CD8-positive, alpha-beta memory T cell (primary cell): ENCODE measurements around the gene CARNS1. TPM values are rescaled to one million over a fixed set of nuclear protein-coding genes. Genes with fewer than 3 reads are reported as not detected.
A peak's percentile ranks its signal among the peaks of the same experiment; 100 is the strongest.

ENCODE experiments used
- CTCF ChIA-PET: fragments of 350-600 bp; sonication (Branson Sonifier 250); formaldehyde crosslinking; loops from one replicate; lab custom pipeline; 2021; ENCODE audit warnings: antibody characterized with exemption; lab: Charles Lee
- POLR2A ChIA-PET: fragments of 350-600 bp; sonication (Branson Sonifier 250); formaldehyde crosslinking; loops from one replicate; lab custom pipeline; 2021; ENCODE audit warnings: antibody characterized with exemption; lab: Charles Lee
- DNase-seq, 5 donors: peaks; one replicate each; pipeline versions ENCODE4 v3.0.0 to v3.0.0-alpha.2; 2020 to 2022; ENCODE audit warnings: mixed read lengths in 1 of 5
- H3K27ac ChIP-seq: one replicate; pipeline ENCODE4 v1.7.0; 2013; ENCODE audit warnings: low read depth, mild to moderate bottlenecking, low read length, moderate library complexity
- H3K27me3 ChIP-seq: 2 replicates; pipeline ENCODE4 v1.7.0; 2013; ENCODE audit warnings: low read length, mild to moderate bottlenecking; ENCODE audit not compliant: insufficient read depth, poor library complexity, severe bottlenecking
- H3K36me3 ChIP-seq: 2 replicates; pipeline ENCODE4 v1.7.0; 2013; ENCODE audit warnings: mild to moderate bottlenecking, low read length, moderate library complexity; ENCODE audit not compliant: insufficient read depth
- H3K4me1 ChIP-seq: 2 replicates; pipeline ENCODE4 v1.7.0; 2013; ENCODE audit warnings: mild to moderate bottlenecking, low read length, moderate library complexity; ENCODE audit not compliant: insufficient read depth
- H3K4me3 ChIP-seq: 2 replicates; pipeline ENCODE4 v1.7.0; 2013; ENCODE audit warnings: mild to moderate bottlenecking, low read length
- H3K9me3 ChIP-seq: 2 replicates; pipeline ENCODE4 v1.7.0; 2013; ENCODE audit warnings: mild to moderate bottlenecking, low read length
- H3K27ac Mint-ChIP-seq, 8 donors: one replicate each; pipeline ENCODE4 v1.8.0; 2020 to 2021; ENCODE audit warnings: mixed read lengths in 8 of 8, mild to moderate bottlenecking in 6 of 8, inconsistent platforms in 3 of 8, moderate library complexity in 3 of 8
- H3K27me3 Mint-ChIP-seq, 2 donors: one replicate each; pipeline ENCODE4 v1.8.0; 2020 to 2021; ENCODE audit warnings: mixed read lengths in 2 of 2, mild to moderate bottlenecking in 1 of 2, moderate library complexity in 1 of 2
- H3K36me3 Mint-ChIP-seq, 3 donors: one replicate each; pipeline ENCODE4 v1.8.0; 2020 to 2021; ENCODE audit warnings: mixed read lengths in 3 of 3, inconsistent platforms in 1 of 3, mild to moderate bottlenecking in 1 of 3
- H3K4me1 Mint-ChIP-seq, 3 donors: one replicate each; pipeline ENCODE4 v1.8.0; 2020 to 2021; ENCODE audit warnings: mixed read lengths in 3 of 3, inconsistent platforms in 1 of 3, mild to moderate bottlenecking in 1 of 3
- H3K4me3 Mint-ChIP-seq, 7 donors: one replicate each; pipeline ENCODE4 v1.8.0; 2020 to 2021; ENCODE audit warnings: mixed read lengths in 7 of 7, mild to moderate bottlenecking in 6 of 7, moderate library complexity in 4 of 7, inconsistent platforms in 2 of 7
- H3K9me3 Mint-ChIP-seq, 5 donors: one replicate each; pipeline ENCODE4 v1.8.0; 2020 to 2022; ENCODE audit warnings: mixed read lengths in 5 of 5, mild to moderate bottlenecking in 3 of 5, moderate library complexity in 2 of 5, inconsistent platforms in 1 of 5
- polyA plus RNA-seq: library from polyadenylated mRNA; unstranded; fragments of 300-500 nt; fragmentation: Illumina TruSeq; gene quantifications from one replicate; pipeline ENCODE4 v1.2.3, GENCODE V29; 2021
- total RNA-seq, 2 experiments: library from RNA; stranded (reverse); gene quantifications; one replicate each; pipeline ENCODE4 v1.2.3, GENCODE V29; 2021

The CARNS1 gene
- total and polyA plus RNA-seq, 3 experiments from 2014 or later, result 1.8 to 2.7 (median 2.0) TPM

DNA sequence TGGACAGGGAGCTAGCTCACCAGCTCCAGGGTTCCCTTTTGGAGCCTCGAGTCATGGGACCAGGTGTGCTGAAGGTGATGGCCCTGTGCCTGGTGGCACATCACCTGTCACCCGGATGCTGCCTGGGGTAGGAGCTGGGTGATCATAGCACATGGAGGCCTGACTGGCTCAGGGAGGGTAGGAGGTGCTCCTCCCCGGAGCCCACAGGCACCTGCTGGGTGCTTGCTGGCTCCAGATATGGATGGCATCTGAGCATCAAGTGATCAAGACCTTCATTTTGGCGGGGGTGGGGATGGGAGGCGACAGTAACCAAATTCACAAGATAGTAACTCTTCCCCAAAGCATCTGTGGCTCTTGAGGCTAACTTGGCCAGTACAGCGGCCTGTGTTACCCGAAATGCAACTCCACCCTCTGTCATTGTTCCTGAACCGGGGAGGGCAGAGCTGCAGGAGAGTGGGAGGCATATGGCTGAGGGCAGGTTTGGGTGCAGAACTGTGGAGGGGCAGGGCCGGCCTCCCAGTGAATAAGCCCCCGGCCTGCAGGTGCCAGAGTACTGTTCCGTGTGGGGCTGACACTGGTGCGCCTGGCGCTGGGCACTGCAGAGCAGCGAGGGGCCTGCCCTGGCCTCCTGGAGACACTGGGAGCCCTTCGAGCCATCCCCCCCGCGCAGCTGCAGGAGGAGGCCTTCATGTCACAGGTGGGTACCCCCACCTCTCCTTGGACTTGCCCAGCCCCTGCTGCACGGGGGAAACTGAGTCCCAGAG, 6.9 kb upstream of the CARNS1 start:
- H3K4me1 ChIP-seq, result peaks cover 90% of the 10 kb centered on the region
- peaks cover 6 to 55% (median 9%) of the 10 kb centered on the region in 3 donors for H3K36me3 Mint-ChIP-seq
- peak overlapping the region; percentile 72 to 98 (median 92) for H3K27ac Mint-ChIP-seq
- ChIA-PET CTCF (interaction anchor here (1.0 to 2.4 kb wide), 14 partner anchors 10 to 57 kb away, joined by 3 to 14 read pairs (median 4); partner anchors contain the start of genes PTPRCAP, RAD9A and RPS6KB2), POLR2A (interaction anchor here (1.0 to 3.8 kb wide), 12 partner anchors 9 to 74 kb away, joined by 3 to 77 read pairs (median 6); partner anchors contain the start of genes AIP, POLD4, PTPRCAP and RAD9A)
- H3K9me3 Mint-ChIP-seq, result no peaks in the 10 kb centered on the region
- H3K27ac ChIP-seq, result peak overlapping the region; percentile 57
- DNase-seq, result peak in 1 of 5 donors; percentile 44
- H3K4me3 Mint-ChIP-seq, result peak overlapping the region; percentile 95 to 99 (median 98)
- H3K9me3 ChIP-seq, result no peaks in the 10 kb centered on the region
- H3K4me3 ChIP-seq, result peak overlapping the region; percentile 82
- H3K27me3 Mint-ChIP-seq, result peaks cover 0 to 2% of the 10 kb centered on the region in 2 donors
- H3K27me3 ChIP-seq, result no peaks in the 10 kb centered on the region
- H3K4me1 Mint-ChIP-seq, result peaks cover 76 to 94% (median 82%) of the 10 kb centered on the region in 3 donors
- H3K36me3 ChIP-seq, result peaks cover 12% of the 10 kb centered on the region

DNA sequence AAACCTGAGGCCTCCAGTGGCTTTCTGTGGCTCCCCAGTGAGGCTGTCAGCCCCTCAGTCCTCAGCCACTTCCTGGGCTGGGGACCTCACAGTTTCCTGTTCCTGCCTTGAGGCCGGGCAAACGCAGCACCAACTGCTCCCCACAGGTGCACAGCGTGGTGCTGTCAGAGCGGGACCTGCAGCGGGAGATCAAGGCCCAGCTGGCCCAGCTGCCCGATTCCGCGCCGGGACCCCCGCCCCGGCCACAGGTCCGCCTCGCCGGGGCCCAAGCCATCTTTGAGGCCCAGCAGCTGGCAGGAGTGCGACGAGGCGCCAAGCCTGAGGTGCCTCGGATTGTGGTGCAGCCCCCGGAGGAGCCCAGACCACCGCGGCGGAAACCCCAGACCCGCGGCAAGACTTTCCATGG, 6.2 kb upstream of the CARNS1 start:
- CTCF ChIA-PET, result interaction anchor here (1.0 to 2.4 kb wide), 13 partner anchors 9 to 58 kb away, joined by 3 to 14 read pairs (median 4); partner anchors contain the start of genes PTPRCAP, RAD9A and RPS6KB2

DNA sequence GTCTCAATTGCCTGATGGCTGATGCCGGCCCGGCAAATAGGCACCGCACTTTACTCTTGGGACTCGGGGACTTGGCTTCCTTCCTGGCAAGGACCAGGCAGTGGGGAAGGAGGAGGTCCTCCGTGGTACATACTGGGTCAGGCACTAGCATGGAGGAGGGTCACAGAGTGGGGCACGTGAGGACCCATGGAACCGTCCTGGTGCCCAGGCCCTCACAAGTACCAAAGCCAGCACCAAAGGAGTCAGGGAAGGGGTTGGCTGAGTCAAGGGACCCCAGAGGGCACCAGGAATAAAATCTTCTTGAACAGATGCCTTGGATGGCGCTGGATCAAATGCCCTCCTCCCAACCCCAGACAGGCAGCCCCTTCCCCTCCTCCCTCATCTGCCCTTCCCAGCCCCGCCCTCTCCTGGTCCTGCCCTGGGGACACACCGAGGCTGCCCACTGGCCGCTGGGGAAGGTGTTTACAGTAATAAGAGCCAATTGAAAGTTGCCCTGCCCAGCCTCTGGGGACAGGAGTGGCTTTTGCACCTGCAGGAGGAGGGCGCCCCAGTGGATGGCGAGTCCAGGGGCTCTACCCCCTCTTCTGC, 5.6 kb upstream of the CARNS1 start:
- Mint-ChIP-seq H3K4me1 (peaks cover 78 to 89% (median 80%) of the 10 kb centered on the region in 3 donors), H3K4me3 (peak overlapping the region; percentile 83 to 99 (median 88)), H3K27ac (peak overlapping the region; percentile 74 to 99 (median 93)), H3K9me3 (no peaks in the 10 kb centered on the region), H3K36me3 (peaks cover 5 to 43% (median 6%) of the 10 kb centered on the region in 3 donors), H3K27me3 (peaks cover 0 to 2% of the 10 kb centered on the region in 2 donors)
- Histone ChIP-seq H3K36me3 (peaks cover 12% of the 10 kb centered on the region), H3K9me3 (no peaks in the 10 kb centered on the region), H3K27me3 (no peaks in the 10 kb centered on the region), H3K4me1 (peaks cover 94% of the 10 kb centered on the region), H3K27ac (peak overlapping the region; percentile 38), H3K4me3 (peak overlapping the region; percentile 82)
- ChIA-PET POLR2A (interaction anchor here (1.2 to 3.8 kb wide), 4 partner anchors 9 to 27 kb away, joined by 5 to 77 read pairs (median 22); partner anchors contain the start of genes PTPRCAP and RAD9A), CTCF (interaction anchor here (1.0 to 1.5 kb wide), 4 partner anchors 18 to 29 kb away, joined by 3 to 7 read pairs (median 3); partner anchors contain the start of genes RAD9A and RPS6KB2)
- DNase-seq, result no peak

More for the DNA sequence above, 6.2 kb upstream of the CARNS1 start:
- Histone ChIP-seq H3K9me3 (no peaks in the 10 kb centered on the region), H3K4me3 (peak overlapping the region; percentile 82), H3K4me1 (peaks cover 93% of the 10 kb centered on the region), H3K36me3 (peaks cover 12% of the 10 kb centered on the region), H3K27ac (peak overlapping the region; percentile 38), H3K27me3 (no peaks in the 10 kb centered on the region)
- H3K27me3 Mint-ChIP-seq, result peaks cover 0 to 2% of the 10 kb centered on the region in 2 donors
- peaks cover 6 to 49% (median 9%) of the 10 kb centered on the region in 3 donors for H3K36me3 Mint-ChIP-seq
- POLR2A ChIA-PET, result interaction anchor here (1.0 to 3.8 kb wide), 10 partner anchors 10 to 74 kb away, joined by 3 to 77 read pairs (median 6); partner anchors contain the start of genes AIP, PTPRCAP, RAD9A and RPS6KB2
- peak overlapping the region; percentile 95 to 99 (median 98) for H3K4me3 Mint-ChIP-seq
- H3K27ac Mint-ChIP-seq, result peak overlapping the region; percentile 45 to 99 (median 92)
- H3K9me3 Mint-ChIP-seq, result no peaks in the 10 kb centered on the region
- DNase-seq, result peak; percentile 62 to 89 (median 83)
- peaks cover 76 to 93% (median 82%) of the 10 kb centered on the region in 3 donors for H3K4me1 Mint-ChIP-seq

DNA sequence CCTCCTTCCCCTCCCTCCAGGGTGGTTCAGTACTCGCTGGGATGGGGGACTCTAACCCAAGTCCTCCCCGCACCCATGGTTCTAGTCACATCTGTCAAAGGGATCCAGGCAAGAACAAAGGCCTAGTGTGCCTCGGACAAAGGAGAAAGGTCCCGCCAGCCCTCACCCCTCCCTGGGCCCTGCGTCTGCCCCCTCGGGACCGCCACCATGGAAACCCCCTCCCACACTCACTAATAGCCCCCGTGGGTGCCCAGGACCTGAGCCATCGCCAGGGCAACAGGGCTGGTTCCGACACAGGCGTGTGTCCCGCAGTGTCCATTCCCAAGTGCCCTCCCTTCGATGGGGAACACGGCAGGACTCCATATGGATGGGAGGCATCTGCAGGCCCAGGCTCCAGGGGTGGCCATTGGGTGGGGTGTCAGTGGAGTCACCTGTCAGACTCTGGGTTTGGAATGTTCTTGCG, 5.1 kb upstream of the CARNS1 start:
- H3K9me3 Mint-ChIP-seq, result no peaks in the 10 kb centered on the region
- peaks cover 78 to 89% (median 80%) of the 10 kb centered on the region in 3 donors for H3K4me1 Mint-ChIP-seq
- H3K4me3 Mint-ChIP-seq, result peak overlapping the region; percentile 72 to 97 (median 88)
- H3K4me1 ChIP-seq, result peaks cover 93% of the 10 kb centered on the region
- peak overlapping the region; percentile 38 for H3K27ac ChIP-seq
- peaks cover 0 to 2% of the 10 kb centered on the region in 2 donors for H3K27me3 Mint-ChIP-seq
- peaks cover 6% of the 10 kb centered on the region for H3K36me3 ChIP-seq
- H3K9me3 ChIP-seq, result no peaks in the 10 kb centered on the region
- peaks cover 3 to 38% (median 6%) of the 10 kb centered on the region in 3 donors for H3K36me3 Mint-ChIP-seq
- H3K27me3 ChIP-seq, result no peaks in the 10 kb centered on the region
- peak overlapping the region; percentile 82 for H3K4me3 ChIP-seq
- CTCF ChIA-PET, result no interaction called here
- peak overlapping the region; percentile 84 to 99 (median 93) for H3K27ac Mint-ChIP-seq
- DNase-seq, result no peak
- POLR2A ChIA-PET, result interaction anchor here (1.0 to 4.1 kb wide), 2 partner anchors 9 to 27 kb away, joined by 3 to 28 read pairs; partner anchors contain the start of gene PTPRCAP

GRCh38 chr11:67410984-67411784, 4.3 kb upstream of the CARNS1 start:
- Histone ChIP-seq H3K4me3 (peak overlapping the region; percentile 21), H3K27ac (no peak overlapping the region), H3K9me3 (no peaks in the 10 kb centered on the region), H3K4me1 (peaks cover 89% of the 10 kb centered on the region), H3K27me3 (no peaks in the 10 kb centered on the region), H3K36me3 (no peaks in the 10 kb centered on the region)
- H3K4me3 Mint-ChIP-seq, result peak overlapping the region; percentile 23 to 97 (median 72)
- peak overlapping the region; percentile 11 to 99 (median 72) for H3K27ac Mint-ChIP-seq
- ChIA-PET POLR2A (interaction anchor here (1.0 to 4.1 kb wide), 5 partner anchors 10 to 58 kb away, joined by 3 to 28 read pairs (median 5); partner anchors contain the start of genes POLD4 and PTPRCAP), CTCF (interaction anchor here (1.4 kb wide), 1 partner anchor 18 kb away, joined by 3 read pairs; no protein-coding TSS in a partner anchor)
- peaks cover 3 to 32% (median 6%) of the 10 kb centered on the region in 3 donors for H3K36me3 Mint-ChIP-seq
- H3K27me3 Mint-ChIP-seq, result peaks cover 0 to 2% of the 10 kb centered on the region in 2 donors
- H3K4me1 Mint-ChIP-seq, result peaks cover 76 to 85% (median 78%) of the 10 kb centered on the region in 3 donors
- H3K9me3 Mint-ChIP-seq, result no peaks in the 10 kb centered on the region
- DNase-seq, result no peak

DNA sequence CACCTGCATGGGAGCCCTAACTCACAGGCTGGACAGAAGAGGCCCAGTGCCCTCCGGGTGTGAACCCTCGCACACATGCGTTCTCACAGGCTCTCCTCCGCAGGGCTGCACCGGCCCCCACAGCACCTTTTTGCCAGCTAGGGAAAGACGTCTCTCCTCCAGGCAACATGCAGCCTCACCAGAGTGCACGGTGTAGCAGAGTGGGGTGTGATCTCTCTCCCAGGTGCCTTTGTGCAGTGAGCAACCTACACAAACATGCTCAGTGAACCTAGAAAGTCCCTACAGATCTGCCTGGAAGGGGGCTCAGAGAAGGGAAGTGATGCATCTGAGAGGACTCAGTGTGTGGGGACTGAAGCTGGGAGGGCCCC, 3.7 kb upstream of the CARNS1 start:
- ChIA-PET POLR2A (interaction anchor here (1.1 to 4.1 kb wide), 6 partner anchors 7 to 59 kb away, joined by 3 to 30 read pairs (median 10); partner anchors contain the start of genes POLD4, PPP1CA, PTPRCAP and TBC1D10C), CTCF (interaction anchor here (1.4 to 9.8 kb wide), 4 partner anchors 9 to 26 kb away, joined by 3 to 108 read pairs (median 10); partner anchors contain the start of genes PPP1CA, PTPRCAP and TBC1D10C)
- no peaks in the 10 kb centered on the region for H3K9me3 Mint-ChIP-seq
- H3K27me3 Mint-ChIP-seq, result peaks cover 0 to 2% of the 10 kb centered on the region in 2 donors
- H3K27me3 ChIP-seq, result no peaks in the 10 kb centered on the region
- H3K27ac Mint-ChIP-seq, result peak overlapping the region in 7 of 8 donors; percentile 26 to 90 (median 63)
- peaks cover 3 to 26% (median 6%) of the 10 kb centered on the region in 3 donors for H3K36me3 Mint-ChIP-seq
- no peaks in the 10 kb centered on the region for H3K9me3 ChIP-seq
- H3K36me3 ChIP-seq, result no peaks in the 10 kb centered on the region
- DNase-seq, result no peak
- H3K27ac ChIP-seq, result no peak overlapping the region
- H3K4me1 Mint-ChIP-seq, result peaks cover 78 to 85% (median 79%) of the 10 kb centered on the region in 3 donors
- peaks cover 89% of the 10 kb centered on the region for H3K4me1 ChIP-seq
- H3K4me3 ChIP-seq, result peak overlapping the region; percentile 21
- H3K4me3 Mint-ChIP-seq, result peak overlapping the region in 4 of 7 donors; percentile 13 to 97 (median 52)
